HL-60 (cell line): ENCODE data around the gene ST6GALNAC3.

Experiments used
- DNase-seq, 2 experiments: peaks; one replicate each; pipeline ENCODE4 v3.0.0-alpha.2; 2010 to 2020; ENCODE audit warnings: low read depth in 1 of 2, low spot score in 1 of 2
- H3K27ac ChIP-seq: fragments of 250-450 bp; sonication (Bioruptor Pico); replicated peaks from 2 replicates; pipeline ENCODE4 v1.5.1; 2020; ENCODE audit warnings: mild to moderate bottlenecking, moderate library complexity
- H3K27me3 ChIP-seq: fragments of 250-450 bp; sonication (Bioruptor Pico); 2 replicates; pipeline ENCODE4 v1.5.1; 2021; ENCODE audit warnings: mild to moderate bottlenecking, moderate library complexity; ENCODE audit not compliant: insufficient read depth, poor library complexity, severe bottlenecking
- H3K4me3 ChIP-seq: replicated peaks from 2 replicates; pipeline ENCODE4 v1.5.1; 2011; ENCODE audit warnings: mild to moderate bottlenecking, control low read depth, low read length; ENCODE audit not compliant: insufficient read depth
- GABPA ChIP-seq: IDR thresholded peaks from 2 replicates; pipeline ENCODE4 v1.6.1; 2012; ENCODE audit warnings: low read depth
- POLR2AphosphoS5 ChIP-seq: IDR thresholded peaks from 2 replicates; pipeline ENCODE4 v1.6.1; 2012; ENCODE audit warnings: low read depth
- SPI1 ChIP-seq: IDR thresholded peaks from 2 replicates; pipeline ENCODE4 v1.6.1; 2012; ENCODE audit warnings: low read depth, mild to moderate bottlenecking, borderline replicate concordance
- TF ChIP-seq, protein P1 (sequence below): IDR thresholded peaks from one replicate; pipeline ENCODE4 v1.5.1; 2011; ENCODE audit warnings: low read length, control low read depth, inconsistent platforms; ENCODE audit not compliant: insufficient read depth
- TF ChIP-seq, protein P2 (sequence below): IDR thresholded peaks from 2 replicates; pipeline ENCODE4 v1.6.1; 2012; ENCODE audit warnings: low read depth; ENCODE audit not compliant: insufficient replicate concordance

Gene ST6GALNAC3

DNA sequence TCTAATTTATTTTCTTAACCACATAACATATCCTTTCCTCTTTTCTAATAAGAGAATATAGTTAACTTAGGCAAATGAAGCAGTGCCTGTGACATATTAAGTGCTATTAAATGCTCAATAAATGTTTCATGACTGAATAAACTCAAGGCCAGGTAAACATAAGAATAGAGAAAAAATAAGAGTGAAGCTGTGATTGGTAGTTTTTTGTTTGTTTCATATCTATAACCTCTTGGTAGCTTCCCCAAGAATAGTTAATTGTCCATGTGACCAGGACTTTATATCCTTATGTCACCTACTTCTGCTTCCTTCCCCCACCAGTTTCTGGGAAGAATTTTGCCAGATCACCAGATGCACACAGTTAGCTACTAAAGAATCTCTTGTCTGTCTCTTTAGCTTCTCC, 497.7 kb downstream of the ST6GALNAC3 start:
- no peak overlapping the region for H3K4me3 ChIP-seq
- no peak for DNase-seq
- H3K27me3 ChIP-seq, result no peaks in the 10 kb centered on the region
- no peak overlapping the region for H3K27ac ChIP-seq
- no peak for TF ChIP-seq GABPA
- TF ChIP-seq SPI1, result no peak
- TF ChIP-seq, protein P1, sequence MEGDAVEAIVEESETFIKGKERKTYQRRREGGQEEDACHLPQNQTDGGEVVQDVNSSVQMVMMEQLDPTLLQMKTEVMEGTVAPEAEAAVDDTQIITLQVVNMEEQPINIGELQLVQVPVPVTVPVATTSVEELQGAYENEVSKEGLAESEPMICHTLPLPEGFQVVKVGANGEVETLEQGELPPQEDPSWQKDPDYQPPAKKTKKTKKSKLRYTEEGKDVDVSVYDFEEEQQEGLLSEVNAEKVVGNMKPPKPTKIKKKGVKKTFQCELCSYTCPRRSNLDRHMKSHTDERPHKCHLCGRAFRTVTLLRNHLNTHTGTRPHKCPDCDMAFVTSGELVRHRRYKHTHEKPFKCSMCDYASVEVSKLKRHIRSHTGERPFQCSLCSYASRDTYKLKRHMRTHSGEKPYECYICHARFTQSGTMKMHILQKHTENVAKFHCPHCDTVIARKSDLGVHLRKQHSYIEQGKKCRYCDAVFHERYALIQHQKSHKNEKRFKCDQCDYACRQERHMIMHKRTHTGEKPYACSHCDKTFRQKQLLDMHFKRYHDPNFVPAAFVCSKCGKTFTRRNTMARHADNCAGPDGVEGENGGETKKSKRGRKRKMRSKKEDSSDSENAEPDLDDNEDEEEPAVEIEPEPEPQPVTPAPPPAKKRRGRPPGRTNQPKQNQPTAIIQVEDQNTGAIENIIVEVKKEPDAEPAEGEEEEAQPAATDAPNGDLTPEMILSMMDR, result no peak
- no peak for TF ChIP-seq POLR2AphosphoS5
- TF ChIP-seq, protein P2, sequence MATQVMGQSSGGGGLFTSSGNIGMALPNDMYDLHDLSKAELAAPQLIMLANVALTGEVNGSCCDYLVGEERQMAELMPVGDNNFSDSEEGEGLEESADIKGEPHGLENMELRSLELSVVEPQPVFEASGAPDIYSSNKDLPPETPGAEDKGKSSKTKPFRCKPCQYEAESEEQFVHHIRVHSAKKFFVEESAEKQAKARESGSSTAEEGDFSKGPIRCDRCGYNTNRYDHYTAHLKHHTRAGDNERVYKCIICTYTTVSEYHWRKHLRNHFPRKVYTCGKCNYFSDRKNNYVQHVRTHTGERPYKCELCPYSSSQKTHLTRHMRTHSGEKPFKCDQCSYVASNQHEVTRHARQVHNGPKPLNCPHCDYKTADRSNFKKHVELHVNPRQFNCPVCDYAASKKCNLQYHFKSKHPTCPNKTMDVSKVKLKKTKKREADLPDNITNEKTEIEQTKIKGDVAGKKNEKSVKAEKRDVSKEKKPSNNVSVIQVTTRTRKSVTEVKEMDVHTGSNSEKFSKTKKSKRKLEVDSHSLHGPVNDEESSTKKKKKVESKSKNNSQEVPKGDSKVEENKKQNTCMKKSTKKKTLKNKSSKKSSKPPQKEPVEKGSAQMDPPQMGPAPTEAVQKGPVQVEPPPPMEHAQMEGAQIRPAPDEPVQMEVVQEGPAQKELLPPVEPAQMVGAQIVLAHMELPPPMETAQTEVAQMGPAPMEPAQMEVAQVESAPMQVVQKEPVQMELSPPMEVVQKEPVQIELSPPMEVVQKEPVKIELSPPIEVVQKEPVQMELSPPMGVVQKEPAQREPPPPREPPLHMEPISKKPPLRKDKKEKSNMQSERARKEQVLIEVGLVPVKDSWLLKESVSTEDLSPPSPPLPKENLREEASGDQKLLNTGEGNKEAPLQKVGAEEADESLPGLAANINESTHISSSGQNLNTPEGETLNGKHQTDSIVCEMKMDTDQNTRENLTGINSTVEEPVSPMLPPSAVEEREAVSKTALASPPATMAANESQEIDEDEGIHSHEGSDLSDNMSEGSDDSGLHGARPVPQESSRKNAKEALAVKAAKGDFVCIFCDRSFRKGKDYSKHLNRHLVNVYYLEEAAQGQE, result no peak

- Histone ChIP-seq H3K27me3 (no peaks in the 10 kb centered on the region), H3K4me3 (no peak overlapping the region), H3K27ac (no peak overlapping the region)
- no peak for TF ChIP-seq POLR2AphosphoS5
- no peak for TF ChIP-seq SPI1
- no peak for TF ChIP-seq GABPA
- TF ChIP-seq, protein P2, result no peak
- TF ChIP-seq, protein P1, result no peak
- DNase-seq, result no peak
These were observed 502.5 kb downstream of the ST6GALNAC3 start for GRCh38 chr1:76576876-76577524.

- Histone ChIP-seq H3K4me3 (no peak overlapping the region), H3K27me3 (no peaks in the 10 kb centered on the region), H3K27ac (no peak overlapping the region)
- DNase-seq, result no peak
- TF ChIP-seq, protein P2, result no peak
- no peak for TF ChIP-seq POLR2AphosphoS5
- TF ChIP-seq, protein P1, result no peak
- TF ChIP-seq GABPA, result no peak
- TF ChIP-seq SPI1, result no peak
These were observed 503.1 kb downstream of the ST6GALNAC3 start for GRCh38 chr1:76577525-76578185.
